Trophoblast cell (in vitro differentiated cells and primary cell): ENCODE data around the gene MNT.

ENCODE experiments used
- DNase-seq, 2 donors: peaks; one replicate each; pipeline ENCODE4 v3.0.0-alpha.2; 2016
- H2AFZ ChIP-seq: 2 replicates; pipeline ENCODE4 v1.6.1; 2013; ENCODE audit warnings: low read length, moderate library complexity, mild to moderate bottlenecking; ENCODE audit not compliant: insufficient read depth, poor library complexity
- H2AK5ac ChIP-seq: 2 replicates; pipeline ENCODE4 v1.6.1; 2013; ENCODE audit warnings: mild to moderate bottlenecking, low read length
- H2BK120ac ChIP-seq: 2 replicates; pipeline ENCODE4 v1.6.1; 2013; ENCODE audit warnings: low read length, mild to moderate bottlenecking, moderate library complexity; ENCODE audit not compliant: insufficient read depth, poor library complexity
- H2BK12ac ChIP-seq: 2 replicates; pipeline ENCODE4 v1.6.1; 2013; ENCODE audit warnings: mild to moderate bottlenecking, low read length, moderate library complexity
- H2BK5ac ChIP-seq: 2 replicates; pipeline ENCODE4 v1.6.1; 2013; ENCODE audit warnings: low read length, low read depth, moderate library complexity, mild to moderate bottlenecking; ENCODE audit not compliant: poor library complexity
- H3K14ac ChIP-seq: 2 replicates; pipeline ENCODE4 v1.6.1; 2013; ENCODE audit warnings: mild to moderate bottlenecking, low read length
- H3K18ac ChIP-seq: 2 replicates; pipeline ENCODE4 v1.6.1; 2013; ENCODE audit warnings: mild to moderate bottlenecking, low read length
- H3K23ac ChIP-seq: 2 replicates; pipeline ENCODE4 v1.6.1; 2013; ENCODE audit warnings: low read length
- H3K27ac ChIP-seq: 2 replicates; pipeline ENCODE4 v1.5.1; 2013; ENCODE audit warnings: low read depth, mild to moderate bottlenecking, inconsistent platforms, low read length, moderate library complexity
- H3K27me3 ChIP-seq: 2 replicates; pipeline ENCODE4 v1.6.1; 2013; ENCODE audit warnings: inconsistent platforms, mild to moderate bottlenecking, low read length, moderate library complexity; ENCODE audit not compliant: insufficient read depth
- H3K36me3 ChIP-seq, 2 experiments: 1 replicate in 1 of 2; 2 replicates in 1 of 2; pipeline ENCODE4 v1.6.1; 2013; ENCODE audit warnings: low read length in 2 of 2, mild to moderate bottlenecking in 2 of 2, moderate library complexity in 1 of 2; ENCODE audit not compliant: insufficient read depth in 2 of 2, control insufficient read depth in 1 of 2
- H3K4ac ChIP-seq: 2 replicates; pipeline ENCODE4 v1.6.1; 2013; ENCODE audit warnings: low read depth, mild to moderate bottlenecking, low read length, moderate library complexity
- H3K4me1 ChIP-seq, 2 experiments: 1 replicate in 1 of 2; 2 replicates in 1 of 2; pipeline ENCODE4 v1.6.1; 2013; ENCODE audit warnings: low read length in 2 of 2, mild to moderate bottlenecking in 2 of 2, moderate library complexity in 1 of 2; ENCODE audit not compliant: insufficient read depth in 2 of 2, control insufficient read depth in 1 of 2
- H3K4me2 ChIP-seq: 2 replicates; pipeline ENCODE4 v1.6.1; 2013; ENCODE audit warnings: inconsistent platforms, mild to moderate bottlenecking, low read length, moderate library complexity
- H3K4me3 ChIP-seq: 2 replicates; pipeline ENCODE4 v1.5.1; 2013; ENCODE audit warnings: mild to moderate bottlenecking, low read depth, low read length, inconsistent platforms
- H3K79me1 ChIP-seq: one replicate; pipeline ENCODE4 v1.6.1; 2013; ENCODE audit warnings: low read length
- H3K79me2 ChIP-seq: 2 replicates; pipeline ENCODE4 v1.6.1; 2013; ENCODE audit warnings: low read length, mild to moderate bottlenecking; ENCODE audit not compliant: control insufficient read depth, insufficient read depth, poor library complexity
- H3K9ac ChIP-seq: 2 replicates; pipeline ENCODE4 v1.6.1; 2013; ENCODE audit warnings: mild to moderate bottlenecking, low read length
- H3K9me3 ChIP-seq: 2 replicates; pipeline ENCODE4 v1.6.1; 2013; ENCODE audit warnings: low read depth, mild to moderate bottlenecking, control low read depth, inconsistent platforms, low read length; ENCODE audit not compliant: insufficient read depth
- H4K12ac ChIP-seq: 2 replicates; pipeline ENCODE4 v1.6.1; 2013; ENCODE audit warnings: low read depth, mild to moderate bottlenecking, low read length, moderate library complexity
- H4K8ac ChIP-seq: 2 replicates; pipeline ENCODE4 v1.6.1; 2013; ENCODE audit warnings: low read depth, mild to moderate bottlenecking, low read length, moderate library complexity
- H4K91ac ChIP-seq: one replicate; pipeline ENCODE4 v1.6.1; 2013; ENCODE audit warnings: low read depth, mild to moderate bottlenecking, low read length, moderate library complexity
- WGBS: extraction: QIAGEN DNeasy Blood & Tissue Kit; methylation state at CpG from one replicate; pipeline ENCODE4 v1.1.7; 2013; ENCODE audit warnings: missing lambda C conversion rate; ENCODE audit not compliant: insufficient read length, insufficient coverage; ENCODE audit errors: extremely low coverage; 5-methylcytosine and 5-hydroxymethylcytosine counted together

The MNT gene

DNA sequence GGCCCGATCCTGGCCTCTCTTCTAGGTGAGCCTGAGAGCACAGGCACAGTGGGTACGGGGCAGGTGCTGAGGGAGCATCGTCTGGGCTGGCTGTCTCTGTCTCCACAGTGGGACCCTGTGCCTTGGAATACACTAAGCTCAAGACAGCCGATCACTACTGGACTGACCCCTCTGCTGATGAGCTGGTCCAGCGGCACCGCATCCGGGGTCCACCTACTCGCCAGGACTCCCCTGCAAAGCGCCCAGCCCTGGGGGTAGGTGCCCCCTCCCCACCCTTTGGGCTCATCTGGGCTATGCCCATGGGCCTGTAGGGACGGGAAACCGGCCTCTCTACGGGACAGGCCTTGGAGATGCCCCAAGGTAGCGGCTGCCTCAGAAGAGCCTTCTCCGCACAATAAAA, 38.0 kb downstream of the MNT start:
- Histone ChIP-seq H2BK120ac (no peak overlapping the region), H3K36me3 (peaks cover 52 to 69% of the 10 kb centered on the region in 2 experiments), H3K27ac (no peak overlapping the region), H3K4me2 (no peak overlapping the region), H2BK5ac (no peak overlapping the region), H3K4ac (no peak overlapping the region), H3K79me2 (no peaks in the 10 kb centered on the region), H3K18ac (no peak overlapping the region), H3K27me3 (no peaks in the 10 kb centered on the region), H4K91ac (no peak overlapping the region), H2BK12ac (no peak overlapping the region), H3K23ac (no peak overlapping the region), H4K8ac (no peak overlapping the region), H4K12ac (no peak overlapping the region), H3K79me1 (no peaks in the 10 kb centered on the region), H3K9me3 (peaks cover 1% of the 10 kb centered on the region), H2AFZ (no peak overlapping the region), H2AK5ac (no peak overlapping the region), H3K14ac (no peak overlapping the region), H3K4me1 (no peaks in the 10 kb centered on the region), H3K9ac (no peak overlapping the region), H3K4me3 (no peak overlapping the region)
- no peak for DNase-seq
- no CpG with 5 or more reads among the region's 14 CpGs for WGBS

DNA sequence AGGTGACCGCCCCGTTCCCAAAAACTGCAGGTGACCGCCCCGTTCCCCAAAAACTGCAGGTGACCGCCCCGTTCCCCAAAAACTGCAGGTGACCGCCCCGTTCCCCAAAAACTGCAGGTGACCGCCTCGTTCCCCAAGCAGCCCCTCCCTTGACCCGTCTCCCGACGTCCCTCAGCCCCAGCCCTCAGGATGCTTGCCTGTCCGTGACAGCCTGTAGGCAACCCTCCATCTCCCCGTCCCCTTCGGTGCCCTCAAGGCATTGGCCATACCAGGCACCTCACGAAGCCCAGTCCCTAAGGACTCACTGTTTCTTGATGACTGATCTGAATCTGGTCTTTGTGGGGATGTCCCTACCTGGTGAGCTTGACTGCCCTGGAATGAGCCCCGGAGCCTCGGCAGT, 38.4 kb downstream of the MNT start:
- Histone ChIP-seq H3K4me3 (no peak overlapping the region), H3K79me1 (no peaks in the 10 kb centered on the region), H3K27ac (no peak overlapping the region), H3K14ac (no peak overlapping the region), H4K8ac (no peak overlapping the region), H4K91ac (no peak overlapping the region), H2AFZ (no peak overlapping the region), H3K18ac (no peak overlapping the region), H2AK5ac (no peak overlapping the region), H2BK120ac (no peak overlapping the region), H3K36me3 (peaks cover 54 to 68% of the 10 kb centered on the region in 2 experiments), H3K79me2 (no peaks in the 10 kb centered on the region), H3K27me3 (no peaks in the 10 kb centered on the region), H2BK5ac (no peak overlapping the region), H3K4me2 (no peak overlapping the region), H3K9ac (no peak overlapping the region), H2BK12ac (no peak overlapping the region), H3K9me3 (peaks cover 1% of the 10 kb centered on the region), H3K4ac (no peak overlapping the region), H3K4me1 (no peaks in the 10 kb centered on the region), H3K23ac (no peak overlapping the region), H4K12ac (no peak overlapping the region)
- DNase-seq, result no peak
- WGBS, result no CpG with 5 or more reads among the region's 19 CpGs

DNA sequence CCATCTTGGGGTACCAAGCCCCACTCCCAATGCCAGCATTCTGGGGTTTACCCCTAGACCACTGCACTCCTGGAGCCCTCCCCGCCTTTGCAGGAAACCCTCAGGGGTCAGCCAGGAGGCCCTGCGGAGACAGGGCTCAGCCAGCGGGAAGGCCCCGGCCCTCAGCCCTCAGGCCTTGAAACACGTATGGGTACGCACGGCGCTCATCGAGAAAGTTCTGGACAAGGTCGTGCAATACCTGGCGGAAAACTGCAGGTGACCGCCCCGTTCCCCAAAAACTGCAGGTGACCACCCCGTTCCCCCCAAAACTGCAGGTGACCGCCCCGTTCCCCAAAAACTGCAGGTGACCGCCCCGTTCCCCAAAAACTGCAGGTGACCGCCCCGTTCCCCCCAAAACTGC, 38.8 kb downstream of the MNT start:
- no CpG with 5 or more reads among the region's 20 CpGs for WGBS
- H3K79me1 ChIP-seq, result no peaks in the 10 kb centered on the region
- no peak overlapping the region for H3K27ac ChIP-seq
- H4K12ac ChIP-seq, result no peak overlapping the region
- H2AK5ac ChIP-seq, result no peak overlapping the region
- no peaks in the 10 kb centered on the region for H3K4me1 ChIP-seq
- H3K14ac ChIP-seq, result no peak overlapping the region
- H2BK12ac ChIP-seq, result no peak overlapping the region
- no peak overlapping the region for H2AFZ ChIP-seq
- H3K4me3 ChIP-seq, result no peak overlapping the region
- H4K8ac ChIP-seq, result no peak overlapping the region
- no peak overlapping the region for H2BK120ac ChIP-seq
- H3K4ac ChIP-seq, result no peak overlapping the region
- no peak overlapping the region for H2BK5ac ChIP-seq
- no peak overlapping the region for H3K18ac ChIP-seq
- H3K9ac ChIP-seq, result no peak overlapping the region
- H3K79me2 ChIP-seq, result no peaks in the 10 kb centered on the region
- H3K9me3 ChIP-seq, result peaks cover 1% of the 10 kb centered on the region
- no peak overlapping the region for H3K4me2 ChIP-seq
- no peaks in the 10 kb centered on the region for H3K27me3 ChIP-seq
- no peak overlapping the region for H3K23ac ChIP-seq
- no peak overlapping the region for H4K91ac ChIP-seq
- DNase-seq, result no peak
- peaks cover 52 to 67% of the 10 kb centered on the region in 2 experiments for H3K36me3 ChIP-seq

DNA sequence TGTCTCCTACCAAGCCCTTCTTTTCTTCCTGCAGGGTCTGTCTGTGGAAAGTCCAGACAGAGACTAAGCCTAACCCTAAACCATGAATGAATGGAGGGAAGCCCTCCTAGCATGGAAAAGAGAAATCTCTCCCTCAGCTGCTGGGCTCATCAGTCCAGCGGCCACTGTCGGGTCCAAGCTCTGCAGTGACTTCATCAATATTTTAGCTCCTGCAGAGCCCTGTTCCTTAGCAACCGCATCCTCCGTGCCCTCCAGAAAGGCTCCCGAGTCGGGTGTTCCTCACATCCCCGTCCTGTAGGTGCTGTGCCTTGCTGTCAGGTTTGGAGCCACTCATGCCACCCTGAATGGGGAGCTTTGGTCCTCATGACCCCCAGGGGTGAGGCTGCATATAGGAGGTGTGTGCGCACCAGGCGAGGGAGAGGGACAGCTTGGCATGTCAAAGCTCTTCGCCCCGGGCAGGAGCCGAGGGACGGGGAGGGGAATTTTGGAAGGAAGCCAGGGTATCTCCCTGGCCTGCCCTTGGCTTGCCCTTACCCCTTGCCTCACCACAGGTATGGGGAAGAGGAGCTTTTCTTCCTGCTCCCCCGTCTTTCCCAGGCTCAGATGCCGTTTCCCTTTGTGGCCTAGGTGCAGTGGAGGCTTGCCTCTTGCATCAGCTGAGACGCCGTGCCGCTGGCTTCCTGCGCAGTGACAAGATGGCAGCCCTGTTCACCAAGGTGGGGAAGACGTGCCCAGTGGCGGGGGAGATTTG, 39.7 kb downstream of the MNT start:
- no peak overlapping the region for H2BK120ac ChIP-seq
- H3K4me2 ChIP-seq, result no peak overlapping the region
- WGBS, result no CpG with 5 or more reads among the region's 21 CpGs
- DNase-seq, result no peak
- no peak overlapping the region for H3K23ac ChIP-seq
- H2BK5ac ChIP-seq, result no peak overlapping the region
- no peak overlapping the region for H3K27ac ChIP-seq
- H2AK5ac ChIP-seq, result no peak overlapping the region
- H3K4me1 ChIP-seq, result no peaks in the 10 kb centered on the region
- H4K8ac ChIP-seq, result no peak overlapping the region
- peaks cover 1% of the 10 kb centered on the region for H3K9me3 ChIP-seq
- no peak overlapping the region for H3K14ac ChIP-seq
- H3K36me3 ChIP-seq, result peaks cover 46 to 60% of the 10 kb centered on the region in 2 experiments
- H3K9ac ChIP-seq, result no peak overlapping the region
- H3K79me1 ChIP-seq, result no peaks in the 10 kb centered on the region
- no peak overlapping the region for H2BK12ac ChIP-seq
- H3K79me2 ChIP-seq, result no peaks in the 10 kb centered on the region
- H3K4me3 ChIP-seq, result no peak overlapping the region
- H3K4ac ChIP-seq, result no peak overlapping the region
- no peak overlapping the region for H4K91ac ChIP-seq
- no peaks in the 10 kb centered on the region for H3K27me3 ChIP-seq
- H3K18ac ChIP-seq, result no peak overlapping the region
- no peak overlapping the region for H2AFZ ChIP-seq
- no peak overlapping the region for H4K12ac ChIP-seq
